A673 (cell line): ENCODE results near the gene LRP8. TPM values are rescaled to one million over a fixed set of nuclear protein-coding genes. Genes with fewer than 3 reads are reported as not detected.

Experiments
- BruUV-seq: library from RNA; stranded (reverse); fragments of 400-500 nt; replicated peaks from 2 replicates; lab custom pipeline; 2021; lab: Mats Ljungman, UMichigan
- CTCF ChIA-PET: fragments of 300-600 bp; sonication (Branson Sonifier 250); formaldehyde crosslinking; loops from one replicate; lab custom pipeline; 2022; ENCODE audit warnings: antibody characterized with exemption; lab: Charles Lee
- POLR2A ChIA-PET: fragments of 300-600 bp; sonication (Branson Sonifier 250); formaldehyde crosslinking; loops from one replicate; lab custom pipeline; 2022; ENCODE audit warnings: antibody characterized with exemption; ENCODE audit not compliant: low non-redundant PET; lab: Charles Lee
- DNase-seq: peaks from one replicate; pipeline ENCODE4 v3.0.0-alpha.2; 2015; ENCODE audit warnings: low spot score
- H3K27ac ChIP-seq: fragments of 200-600 bp; sonication (generic); 2 replicates; pipeline ENCODE4 v1.5.1; 2016; ENCODE audit warnings: mixed run types, low read depth, mild to moderate bottlenecking, mixed read lengths, antibody characterized with exemption, low read length; ENCODE audit not compliant: poor library complexity, severe bottlenecking
- H3K27me3 ChIP-seq: fragments of 200-600 bp; sonication (generic); replicated peaks from 2 replicates; pipeline ENCODE4 v1.6.1; 2017; ENCODE audit warnings: mixed run types, low read depth, mild to moderate bottlenecking, mixed read lengths, antibody characterized with exemption, low read length; ENCODE audit not compliant: insufficient read depth, poor library complexity
- H3K36me3 ChIP-seq: fragments of 200-600 bp; sonication (generic); 2 replicates; pipeline ENCODE4 v1.6.1; 2016; ENCODE audit warnings: mixed run types, mild to moderate bottlenecking, mixed read lengths, antibody characterized with exemption, low read length; ENCODE audit not compliant: insufficient read depth, poor library complexity, severe bottlenecking
- H3K4me1 ChIP-seq: fragments of 200-600 bp; sonication (generic); 2 replicates; pipeline ENCODE4 v1.6.1; 2017; ENCODE audit warnings: mixed run types, mild to moderate bottlenecking, mixed read lengths, antibody characterized with exemption, low read length; ENCODE audit not compliant: insufficient read depth, poor library complexity, severe bottlenecking
- H3K4me3 ChIP-seq: fragments of 200-600 bp; sonication (generic); 2 replicates; pipeline ENCODE4 v1.5.1; 2016; ENCODE audit warnings: low read depth, mixed run types, mild to moderate bottlenecking, mixed read lengths, low read length; ENCODE audit not compliant: poor library complexity, severe bottlenecking
- H3K9me3 ChIP-seq: fragments of 200-600 bp; sonication (generic); 2 replicates; pipeline ENCODE4 v1.6.1; 2016; ENCODE audit warnings: mixed run types, low read depth, mild to moderate bottlenecking, mixed read lengths, antibody characterized with exemption, low read length; ENCODE audit not compliant: poor library complexity, severe bottlenecking
- CTCF ChIP-seq: fragments of 300-800, 200-600 bp; sonication (generic); conservative IDR thresholded peaks from 2 replicates; pipeline ENCODE4 v1.5.1; 2017; ENCODE audit warnings: low read depth, mild to moderate bottlenecking, antibody characterized with exemption, low read length, moderate library complexity, mixed read lengths
- EZH2 ChIP-seq: fragments of 200-600 bp; sonication (generic); IDR thresholded peaks from 2 replicates; pipeline ENCODE4 v1.6.1; 2017; ENCODE audit warnings: borderline replicate concordance, low read depth, mild to moderate bottlenecking, mixed read lengths, antibody characterized with exemption, low read length; ENCODE audit not compliant: poor library complexity, severe bottlenecking
- intact Hi-C: fragments of 100-400 bp; cut with micrococcal nuclease; formaldehyde crosslinking; loops from one replicate; pipeline ENCODE4 v1.10.0; 2022; ENCODE audit not compliant: unreplicated experiment
- total RNA-seq: library from RNA; stranded (reverse); gene quantifications from 2 replicates; pipeline ENCODE4 v1.2.3, GENCODE V29; 2021

LRP8 gene
- total RNA-seq, 1 experiment from 2014 or later: 24.7 TPM

GRCh38 chr1:53303726-53304515, 23.9 kb downstream of the LRP8 start:
- ChIA-PET CTCF (no interaction called here), POLR2A (interaction anchor here (0.6 kb wide), 1 partner anchor 749 kb away, joined by 3 read pairs; the partner anchor contains the start of gene TMEM59)
- TF ChIP-seq EZH2 (no peak), CTCF (no peak)
- no peak overlapping the region for H3K27ac ChIP-seq
- peaks cover 5% of the 10 kb centered on the region for H3K4me1 ChIP-seq
- BruUV-seq: no TSS peak
- H3K36me3 ChIP-seq: no peaks in the 10 kb centered on the region
- H3K9me3 ChIP-seq: no peaks in the 10 kb centered on the region
- no peak for DNase-seq
- no peak overlapping the region for H3K4me3 ChIP-seq
- intact Hi-C loops: no loop called here
- no peaks in the 10 kb centered on the region for H3K27me3 ChIP-seq

- H3K4me1 ChIP-seq: peaks cover 5% of the 10 kb centered on the region
Observed at GRCh38 chr1:53303243-53303642, 24.6 kb downstream of the LRP8 start.

GRCh38 chr1:53299233-53299632, 28.6 kb downstream of the LRP8 start:
- H3K27ac ChIP-seq: no peak overlapping the region
- peaks cover 2% of the 10 kb centered on the region for H3K4me1 ChIP-seq
- BruUV-seq: no TSS peak

More at GRCh38 chr1:53303243-53303642, 24.6 kb downstream of the LRP8 start:
- H3K27me3 ChIP-seq: no peaks in the 10 kb centered on the region
- no peak for DNase-seq
- BruUV-seq: no TSS peak
- ChIA-PET CTCF (no interaction called here), POLR2A (no interaction called here)
- H3K36me3 ChIP-seq: no peaks in the 10 kb centered on the region
- H3K4me3 ChIP-seq: no peak overlapping the region
- TF ChIP-seq EZH2: no peak
- no peak for TF ChIP-seq CTCF
- H3K9me3 ChIP-seq: no peaks in the 10 kb centered on the region
- intact Hi-C loops: no loop called here
- H3K27ac ChIP-seq: no peak overlapping the region

More at GRCh38 chr1:53299233-53299632, 28.6 kb downstream of the LRP8 start:
- no peak for DNase-seq
- ChIA-PET POLR2A (no interaction called here), CTCF (no interaction called here)
- intact Hi-C loops: no loop called here
- H3K4me3 ChIP-seq: no peak overlapping the region
- no peaks in the 10 kb centered on the region for H3K27me3 ChIP-seq
- no peaks in the 10 kb centered on the region for H3K36me3 ChIP-seq
- TF ChIP-seq CTCF (no peak), EZH2 (no peak)
- no peaks in the 10 kb centered on the region for H3K9me3 ChIP-seq
